Smooth muscle cell (in vitro differentiated cells): Measurements from ENCODE around the gene MYO1D. TPM values are rescaled to one million over a fixed set of nuclear protein-coding genes. Genes with fewer than 3 reads are reported as not detected.

ENCODE experiments used
- DNase-seq: peaks from one replicate; lab custom pipeline; 2025; ENCODE audit not compliant: unreplicated experiment; lab: John Stamatoyannopoulos, UW
- H2AFZ ChIP-seq: fragments of 200-600 bp; sonication (generic); 2 replicates; pipeline ENCODE4 v1.6.0; 2016; ENCODE audit warnings: antibody characterized with exemption, low read depth, mild to moderate bottlenecking
- H3F3A ChIP-seq: fragments of 200-600 bp; sonication (generic); 2 replicates; pipeline ENCODE4 v1.6.0; 2017; ENCODE audit warnings: antibody characterized with exemption, low read depth
- H3K27ac ChIP-seq: fragments of 200-600 bp; sonication (generic); 2 replicates; pipeline ENCODE4 v1.5.1; 2016; ENCODE audit warnings: low read depth, mild to moderate bottlenecking
- H3K27me3 ChIP-seq: fragments of 200-600 bp; sonication (generic); 2 replicates; pipeline ENCODE4 v1.6.1; 2016; ENCODE audit warnings: low read depth, mild to moderate bottlenecking
- H3K36me3 ChIP-seq: fragments of 200-600 bp; sonication (generic); 2 replicates; pipeline ENCODE4 v1.5.1; 2016; ENCODE audit warnings: low read depth
- H3K4me1 ChIP-seq: fragments of 200-600 bp; sonication (generic); 2 replicates; pipeline ENCODE4 v1.5.1; 2016; ENCODE audit warnings: low read depth
- H3K4me2 ChIP-seq: fragments of 200-600 bp; sonication (generic); 2 replicates; pipeline ENCODE4 v1.6.0; 2016; ENCODE audit warnings: mild to moderate bottlenecking
- H3K4me3 ChIP-seq: fragments of 200-600 bp; sonication (generic); 2 replicates; pipeline ENCODE4 v1.5.1; 2016; ENCODE audit warnings: mild to moderate bottlenecking
- H3K79me2 ChIP-seq: fragments of 200-600 bp; sonication (generic); 2 replicates; pipeline ENCODE4 v1.6.0; 2016; ENCODE audit warnings: low read depth, mild to moderate bottlenecking
- H3K9ac ChIP-seq: fragments of 200-600 bp; sonication (generic); 2 replicates; pipeline ENCODE4 v1.6.0; 2016; ENCODE audit warnings: low read depth
- H3K9me3 ChIP-seq: fragments of 200-600 bp; sonication (generic); replicated peaks from 2 replicates; pipeline ENCODE4 v1.5.1; 2016; ENCODE audit warnings: low read depth
- H4K20me1 ChIP-seq: fragments of 200-600 bp; sonication (generic); 2 replicates; pipeline ENCODE4 v1.6.0; 2016; ENCODE audit warnings: low read depth
- WGBS: methylation state at CpG from one replicate; pipeline ENCODE4 v1.1.7; 2016; ENCODE audit warnings: low lambda C conversion rate; 5-methylcytosine and 5-hydroxymethylcytosine counted together
- polyA plus RNA-seq: library from polyadenylated mRNA; unstranded; fragments of >200 nt; fragmentation: Nextera tagmentation; extraction: Ambion mirVana; gene quantifications from 2 replicates; pipeline ENCODE4 v1.2.1, GENCODE V29; 2016
- total RNA-seq: library from RNA; depleted of rRNA; stranded (reverse); fragments of >200 nt; gene quantifications from 2 replicates; pipeline ENCODE4 v1.2.3, GENCODE V29; 2014
- TF ChIP-seq, protein P1 (sequence below): fragments of 200-600 bp; sonication (generic); IDR thresholded peaks from 2 replicates; pipeline ENCODE4 v1.5.1; 2017; ENCODE audit warnings: borderline replicate concordance, mild to moderate bottlenecking, antibody characterized with exemption; ENCODE audit not compliant: insufficient read depth, poor library complexity, severe bottlenecking

Gene MYO1D
- total and polyA plus RNA-seq, 2 experiments from 2014 or later, result 13.9 to 35.7 TPM

DNA sequence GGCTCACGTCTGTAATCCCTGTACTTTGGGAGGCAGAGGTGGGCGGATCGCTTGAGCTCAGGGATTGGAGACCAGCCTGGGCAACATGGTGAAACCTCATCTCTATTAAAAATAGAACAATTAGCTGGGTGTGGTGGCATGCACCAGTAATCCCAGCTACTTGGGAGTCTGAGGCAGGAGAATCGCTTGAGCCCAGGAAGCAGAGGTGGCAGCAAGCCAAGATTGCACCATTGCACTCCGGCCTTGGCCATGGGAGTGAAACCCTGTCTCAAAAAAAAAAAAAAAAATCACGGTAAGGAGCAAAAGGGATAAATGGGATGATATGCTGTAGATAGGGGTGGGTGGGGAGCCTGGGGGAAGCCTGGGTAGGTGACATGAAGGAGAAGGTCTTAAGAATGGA, 30.7 kb upstream of the MYO1D start:
- Histone ChIP-seq H3K9me3 (no peaks in the 10 kb centered on the region), H3K9ac (no peak overlapping the region), H3K4me3 (no peak overlapping the region), H3K36me3 (no peaks in the 10 kb centered on the region), H4K20me1 (no peaks in the 10 kb centered on the region), H2AFZ (no peak overlapping the region), H3K4me2 (no peak overlapping the region), H3K27me3 (no peaks in the 10 kb centered on the region), H3F3A (peaks cover 10% of the 10 kb centered on the region), H3K4me1 (no peaks in the 10 kb centered on the region), H3K79me2 (no peaks in the 10 kb centered on the region), H3K27ac (no peak overlapping the region)
- TF ChIP-seq, protein P1, sequence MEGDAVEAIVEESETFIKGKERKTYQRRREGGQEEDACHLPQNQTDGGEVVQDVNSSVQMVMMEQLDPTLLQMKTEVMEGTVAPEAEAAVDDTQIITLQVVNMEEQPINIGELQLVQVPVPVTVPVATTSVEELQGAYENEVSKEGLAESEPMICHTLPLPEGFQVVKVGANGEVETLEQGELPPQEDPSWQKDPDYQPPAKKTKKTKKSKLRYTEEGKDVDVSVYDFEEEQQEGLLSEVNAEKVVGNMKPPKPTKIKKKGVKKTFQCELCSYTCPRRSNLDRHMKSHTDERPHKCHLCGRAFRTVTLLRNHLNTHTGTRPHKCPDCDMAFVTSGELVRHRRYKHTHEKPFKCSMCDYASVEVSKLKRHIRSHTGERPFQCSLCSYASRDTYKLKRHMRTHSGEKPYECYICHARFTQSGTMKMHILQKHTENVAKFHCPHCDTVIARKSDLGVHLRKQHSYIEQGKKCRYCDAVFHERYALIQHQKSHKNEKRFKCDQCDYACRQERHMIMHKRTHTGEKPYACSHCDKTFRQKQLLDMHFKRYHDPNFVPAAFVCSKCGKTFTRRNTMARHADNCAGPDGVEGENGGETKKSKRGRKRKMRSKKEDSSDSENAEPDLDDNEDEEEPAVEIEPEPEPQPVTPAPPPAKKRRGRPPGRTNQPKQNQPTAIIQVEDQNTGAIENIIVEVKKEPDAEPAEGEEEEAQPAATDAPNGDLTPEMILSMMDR, result no peak
- 84% methylated on average over 6 of the region's 6 CpGs for WGBS
- DNase-seq, result no peak

DNA sequence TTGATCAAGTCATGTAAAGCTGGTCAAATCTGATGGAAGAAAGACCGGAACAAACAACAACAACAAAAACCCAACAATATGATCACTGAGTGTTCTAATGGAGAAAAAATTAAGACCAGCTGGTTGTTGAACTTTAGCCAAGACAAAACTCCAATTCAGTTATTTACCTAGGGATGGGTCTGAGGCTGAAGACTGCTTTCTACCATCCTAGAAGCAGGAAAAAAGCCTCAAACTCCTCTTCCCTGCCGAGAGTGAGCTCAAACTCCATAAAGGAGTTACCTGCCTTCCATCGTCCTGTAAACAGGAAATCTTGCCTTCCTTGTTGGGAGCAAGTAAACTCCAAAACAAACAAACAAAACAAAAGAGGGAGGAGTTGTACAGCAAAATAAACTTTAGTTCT, 28.0 kb upstream of the MYO1D start:
- WGBS, result 74% methylated on average over 3 of the region's 3 CpGs
- Histone ChIP-seq H2AFZ (no peak overlapping the region), H3K4me3 (no peak overlapping the region), H4K20me1 (no peaks in the 10 kb centered on the region), H3K4me1 (no peaks in the 10 kb centered on the region), H3K36me3 (no peaks in the 10 kb centered on the region), H3K27ac (no peak overlapping the region), H3K9me3 (no peaks in the 10 kb centered on the region), H3F3A (no peaks in the 10 kb centered on the region), H3K27me3 (no peaks in the 10 kb centered on the region), H3K4me2 (no peak overlapping the region), H3K9ac (no peak overlapping the region), H3K79me2 (no peaks in the 10 kb centered on the region)
- DNase-seq, result no peak
- TF ChIP-seq, protein P1, result no peak

DNA sequence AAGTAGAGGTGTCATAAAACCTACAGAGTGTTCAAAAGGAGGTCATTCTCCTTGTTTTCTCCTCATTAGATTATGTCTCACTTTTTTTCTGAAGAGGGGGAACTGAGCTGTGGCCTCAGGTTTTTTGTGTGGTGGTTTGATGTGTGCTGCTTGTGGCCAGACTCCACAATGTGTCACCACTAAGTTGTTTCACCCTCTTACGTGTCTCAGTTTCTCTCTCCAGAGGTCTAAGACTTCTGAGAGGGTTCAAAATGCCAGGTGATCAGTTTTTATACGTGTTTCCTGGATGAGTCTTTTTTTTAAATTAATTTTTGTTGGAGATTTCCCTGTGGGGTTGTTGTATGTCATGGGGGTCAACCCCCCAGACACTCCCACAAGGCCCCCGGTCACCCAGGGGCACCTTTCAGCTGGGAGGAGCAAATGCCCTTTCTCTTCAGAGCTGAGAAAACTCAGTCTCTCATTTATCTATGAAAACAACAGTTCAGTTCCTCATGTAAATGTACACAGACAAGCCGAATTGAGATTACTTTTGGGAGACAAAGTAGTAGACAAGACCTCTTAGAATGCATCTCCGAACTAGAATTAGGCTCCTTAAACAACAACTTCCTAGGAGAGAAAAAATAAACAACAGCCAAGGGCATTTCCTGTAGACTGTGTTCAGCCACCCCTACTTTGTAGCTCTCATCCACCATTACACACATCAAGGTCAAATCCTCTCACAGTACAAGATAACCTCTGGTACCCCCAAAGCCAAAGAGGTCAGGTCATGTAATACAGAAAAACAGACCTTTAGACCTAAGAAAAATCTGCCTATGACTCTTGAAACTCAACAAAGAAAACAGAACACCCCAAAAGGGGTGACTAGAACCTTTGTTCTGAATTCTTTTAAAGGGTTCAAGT, 27.1 kb upstream of the MYO1D start:
- no peak for DNase-seq
- Histone ChIP-seq H3K27ac (no peak overlapping the region), H3K36me3 (no peaks in the 10 kb centered on the region), H3K9ac (no peak overlapping the region), H3K27me3 (no peaks in the 10 kb centered on the region), H2AFZ (no peak overlapping the region), H3K4me2 (no peak overlapping the region), H3F3A (no peaks in the 10 kb centered on the region), H3K79me2 (no peaks in the 10 kb centered on the region), H4K20me1 (no peaks in the 10 kb centered on the region), H3K4me3 (no peak overlapping the region), H3K9me3 (no peaks in the 10 kb centered on the region), H3K4me1 (no peaks in the 10 kb centered on the region)
- TF ChIP-seq, protein P1, result no peak
- WGBS, result 81% methylated on average over 5 of the region's 5 CpGs

DNA sequence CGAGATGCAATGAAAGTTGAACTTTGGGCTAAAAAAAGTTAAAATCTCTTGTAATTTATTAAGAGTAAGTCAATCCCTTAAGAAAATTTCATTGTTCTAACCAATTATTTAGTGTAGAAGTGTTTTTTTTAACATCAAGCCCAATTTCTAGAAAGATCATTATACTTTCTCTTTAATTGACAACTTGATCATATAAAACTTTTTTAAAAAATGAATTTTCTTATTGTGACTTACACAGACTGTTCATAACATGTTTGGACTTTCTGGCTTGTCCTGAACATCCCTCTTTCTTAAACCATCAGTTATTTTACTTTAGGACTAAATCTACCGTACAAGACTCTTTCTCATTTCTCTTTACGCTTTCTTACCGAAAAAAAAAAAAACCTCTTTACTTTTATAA, 24.8 kb upstream of the MYO1D start:
- Histone ChIP-seq H3K9me3 (no peaks in the 10 kb centered on the region), H3K79me2 (no peaks in the 10 kb centered on the region), H3K4me1 (no peaks in the 10 kb centered on the region), H3K27ac (no peak overlapping the region), H2AFZ (no peak overlapping the region), H3F3A (no peaks in the 10 kb centered on the region), H3K9ac (no peak overlapping the region), H3K36me3 (no peaks in the 10 kb centered on the region), H3K4me2 (no peak overlapping the region), H4K20me1 (no peaks in the 10 kb centered on the region), H3K27me3 (no peaks in the 10 kb centered on the region), H3K4me3 (no peak overlapping the region)
- WGBS, result 93% methylated on average over 4 of the region's 4 CpGs
- TF ChIP-seq, protein P1, result no peak
- no peak for DNase-seq
